Esophagus squamous epithelium (tissue), 5 donors: Measurements from ENCODE around the gene C12orf43. TPM values are rescaled to one million over a fixed set of nuclear protein-coding genes. Genes with fewer than 3 reads are reported as not detected.

ENCODE experiments used
- DNase-seq: peaks from one replicate; lab custom pipeline; 2025; lab: John Stamatoyannopoulos, UW
- H3K27ac ChIP-seq, 4 donors: fragments of 200-600 bp; sonication (generic); one replicate each; pipeline ENCODE4 v1.5.1; 2016 to 2019; ENCODE audit warnings: mild to moderate bottlenecking in 1 of 4
- H3K27me3 ChIP-seq, 4 donors: fragments of 200-600 bp; sonication (generic); 1 replicate in 3 of 4; 2 replicates in 1 of 4; pipeline versions ENCODE4 v1.5.1 to v1.6.0; 2017 to 2021; ENCODE audit warnings: antibody characterized with exemption in 1 of 4
- H3K36me3 ChIP-seq, 3 donors: fragments of 200-600 bp; sonication (generic); one replicate each; pipeline ENCODE4 v1.5.1; 2016 to 2019
- H3K4me1 ChIP-seq, 3 donors: fragments of 200-600 bp; sonication (generic); one replicate each; pipeline ENCODE4 v1.5.1; 2017 to 2019
- H3K4me3 ChIP-seq, 4 donors: fragments of 200-600 bp; sonication (generic); 1 replicate in 3 of 4; 2 replicates in 1 of 4; pipeline ENCODE4 v1.5.1; 2016 to 2019; ENCODE audit warnings: mild to moderate bottlenecking in 2 of 4, moderate library complexity in 1 of 4
- H3K9me3 ChIP-seq, 3 donors: fragments of 200-600 bp; sonication (generic); one replicate each; pipeline ENCODE4 v1.5.1; 2016 to 2019
- CTCF ChIP-seq, 6 experiments: fragments of 450-650 bp in 4 of 6; fragments of 200-600 bp in 2 of 6; sonication (generic) in 2 of 6; IDR thresholded peaks; one replicate each; pipeline ENCODE4 v1.5.1; 2016 to 2019; ENCODE audit warnings: antibody characterized with exemption in 6 of 6, mild to moderate bottlenecking in 4 of 6, moderate library complexity in 4 of 6
- POLR2A ChIP-seq, 4 donors: fragments of 450-650 bp; IDR thresholded peaks; one replicate each; pipeline ENCODE4 v1.6.1; 2017; ENCODE audit warnings: antibody characterized with exemption in 4 of 4, mild to moderate bottlenecking in 4 of 4, moderate library complexity in 3 of 4
- WGBS, 2 donors: methylation state at CpG; one replicate each; pipeline ENCODE4 v1.1.5; 2018; 5-methylcytosine and 5-hydroxymethylcytosine counted together
- intact Hi-C: fragments of 100-400 bp; cut with DNase I; formaldehyde crosslinking; loops from one replicate; pipeline ENCODE4 v1.15.0; 2022
- total RNA-seq, 4 donors: library from RNA; depleted of rRNA; stranded (reverse); fragments of >200 nt; gene quantifications; one replicate each; pipeline ENCODE4 v1.1.0, GENCODE V29; 2016
- donor health status: DM: yes; HTN: yes; CAD: no.

C12orf43 gene
- total RNA-seq, 4 donors from 2014 or later: 7.8 to 15.6 (median 8.6) TPM

GRCh38 chr12:120956579-120957300 is 59.5 kb downstream of the C12orf43 start:
- H3K27me3 ChIP-seq: no peaks in the 10 kb centered on the region
- H3K36me3 ChIP-seq: no peaks in the 10 kb centered on the region
- H3K9me3 ChIP-seq: peaks cover 0 to 6% (median 0%) of the 10 kb centered on the region in 3 donors
- H3K4me1 ChIP-seq: peaks cover 2 to 34% (median 7%) of the 10 kb centered on the region in 3 donors
- WGBS, 2 donors: 76 to 94% methylated on average over 5 of the region's 5 CpGs
- no peak overlapping the region for H3K4me3 ChIP-seq
- no peak overlapping the region for H3K27ac ChIP-seq
- intact Hi-C loops: no loop called here
- DNase-seq: no peak
- TF ChIP-seq POLR2A (IDR thresholded peaks at IDR 0.05) (no peak), CTCF (IDR thresholded peaks at IDR 0.05) (no peak)

GRCh38 chr12:120955232-120955631 is 61.1 kb downstream of the C12orf43 start:
- intact Hi-C loops: no loop called here
- H3K27ac ChIP-seq: peak overlapping the region in 1 of 4 donors; percentile 78
- no peaks in the 10 kb centered on the region for H3K27me3 ChIP-seq
- peaks cover 0 to 6% (median 0%) of the 10 kb centered on the region in 3 donors for H3K9me3 ChIP-seq
- no peak overlapping the region for H3K4me3 ChIP-seq
- no peaks in the 10 kb centered on the region for H3K36me3 ChIP-seq
- TF ChIP-seq POLR2A (IDR thresholded peaks at IDR 0.05) (no peak), CTCF (IDR thresholded peaks at IDR 0.05) (no peak)
- no peak for DNase-seq
- H3K4me1 ChIP-seq: peaks cover 0 to 19% (median 0%) of the 10 kb centered on the region in 3 donors
- 53% methylated on average over 4 of the region's 4 CpGs; no CpG with 5 or more reads in 1 of the 2 donors for WGBS, 2 donors

GRCh38 chr12:120950807-120951206 is 65.5 kb downstream of the C12orf43 start:
- DNase-seq: no peak
- peaks cover 0 to 6% (median 0%) of the 10 kb centered on the region in 3 donors for H3K4me1 ChIP-seq
- intact Hi-C loops: no loop called here
- peaks cover 0 to 5% (median 0%) of the 10 kb centered on the region in 3 donors for H3K9me3 ChIP-seq
- TF ChIP-seq POLR2A (IDR thresholded peaks at IDR 0.05) (no peak), CTCF (IDR thresholded peaks at IDR 0.05) (no peak)
- H3K27me3 ChIP-seq: no peaks in the 10 kb centered on the region
- H3K36me3 ChIP-seq: no peaks in the 10 kb centered on the region
- H3K4me3 ChIP-seq: no peak overlapping the region
- 85 to 88% methylated on average over 1 to 5 of the region's 5 CpGs for WGBS, 2 donors
- no peak overlapping the region for H3K27ac ChIP-seq

Other genes with a start within 250 kb of the C12orf43 start
- 10 to 100 TPM; 30.3 to 47.1 (median 34.2) TPM for gene SPPL3, start 112.1 kb downstream of the C12orf43 start, total RNA-seq
- gene HNF1A, start 37.9 kb downstream of the C12orf43 start, total RNA-seq: not detected
- gene OASL, start 22.8 kb upstream of the C12orf43 start, total RNA-seq: 1 to 10 TPM; 2.4 to 9.7 (median 6.6) TPM
- 1 to 10 TPM; 1.6 to 2.7 (median 2.2) TPM for gene P2RX7, start 116.4 kb upstream of the C12orf43 start, total RNA-seq
- 10 to 100 TPM; 13.0 to 32.3 (median 19.9) TPM for gene P2RX4, start 193.6 kb upstream of the C12orf43 start, total RNA-seq